GM12875 (cell line): Measurements from ENCODE around the gene CNTN1.

ENCODE experiments used
- H3K4me3 ChIP-seq: one replicate; pipeline ENCODE4 v1.5.1; 2011; ENCODE audit warnings: low read depth, low read length, control low read depth
- CTCF ChIP-seq: IDR thresholded peaks from 2 replicates; pipeline ENCODE4 v1.5.1; 2011; ENCODE audit warnings: low read depth, mild to moderate bottlenecking, control low read depth, inconsistent platforms, low read length, moderate library complexity, borderline replicate concordance; ENCODE audit not compliant: insufficient read depth

CNTN1 gene

GRCh38 chr12:40691913-40692764 lies at the start of gene CNTN1:
CNTN1 (plus strand) TSS chr12:40692439.
- no peak within 1 kb of the TSS for H3K4me3 ChIP-seq

GRCh38 chr12:40643506-40643905 lies 48.7 kb upstream of the CNTN1 start:
- no peak for TF ChIP-seq CTCF
- no peak overlapping the region for H3K4me3 ChIP-seq

More at GRCh38 chr12:40691913-40692764, at the start of gene CNTN1:
- TF ChIP-seq CTCF, result no peak

GRCh38 chr12:40643976-40644375 lies 48.3 kb upstream of the CNTN1 start:
- TF ChIP-seq CTCF, result no peak
- H3K4me3 ChIP-seq, result no peak overlapping the region

GRCh38 chr12:40644708-40645107 lies 47.5 kb upstream of the CNTN1 start:
- no peak for TF ChIP-seq CTCF
- H3K4me3 ChIP-seq, result no peak overlapping the region

GRCh38 chr12:40645361-40645760 lies 46.9 kb upstream of the CNTN1 start:
- H3K4me3 ChIP-seq, result no peak overlapping the region
- no peak for TF ChIP-seq CTCF

GRCh38 chr12:40646456-40646855 lies 45.8 kb upstream of the CNTN1 start:
- no peak for TF ChIP-seq CTCF
- H3K4me3 ChIP-seq, result no peak overlapping the region

- no peak for TF ChIP-seq CTCF
Observed at GRCh38 chr12:40646911-40647310, 45.3 kb upstream of the CNTN1 start.

More at GRCh38 chr12:40646911-40647310, 45.3 kb upstream of the CNTN1 start:
- H3K4me3 ChIP-seq, result no peak overlapping the region
